GM23338 (cell line): ENCODE results near the gene MAPK8. TPM values are rescaled to one million over a fixed set of nuclear protein-coding genes. Genes with fewer than 3 reads are reported as not detected.

Experiments
- ATAC-seq: fragments of 200-7000 bp; cut with Tn5 transposase; 3 replicates; pipeline ENCODE4 v1.9.1; 2020
- DNase-seq: peaks from one replicate; pipeline ENCODE4 v3.0.0-alpha.2; 2015; ENCODE audit warnings: low spot score
- H2AFZ ChIP-seq: fragments of 200-600 bp; sonication (generic); 2 replicates; pipeline ENCODE4 v1.8.0; 2016; ENCODE audit warnings: antibody characterized with exemption, mild to moderate bottlenecking, moderate library complexity
- H3F3A ChIP-seq: fragments of 200-600 bp; sonication (generic); replicated peaks from 2 replicates; pipeline ENCODE4 v1.8.0; 2017; ENCODE audit warnings: antibody characterized with exemption, mixed run types, low read depth
- H3K27ac ChIP-seq: fragments of 200-600 bp; sonication (generic); 2 replicates; pipeline ENCODE4 v1.6.1; 2016; ENCODE audit warnings: low read depth
- H3K27me3 ChIP-seq: fragments of 200-600 bp; sonication (generic); 2 replicates; pipeline ENCODE4 v1.8.0; 2016; ENCODE audit warnings: mild to moderate bottlenecking, mixed run types, moderate library complexity; ENCODE audit not compliant: insufficient read depth
- H3K36me3 ChIP-seq: fragments of 200-600 bp; sonication (generic); 2 replicates; pipeline ENCODE4 v1.8.0; 2016; ENCODE audit warnings: mild to moderate bottlenecking; ENCODE audit not compliant: insufficient read depth
- H3K4me1 ChIP-seq: fragments of 200-600 bp; sonication (generic); 2 replicates; pipeline ENCODE4 v1.8.0; 2016; ENCODE audit warnings: mild to moderate bottlenecking, moderate library complexity; ENCODE audit not compliant: insufficient read depth
- H3K4me2 ChIP-seq: fragments of 200-600 bp; sonication (generic); 2 replicates; pipeline ENCODE4 v1.7.1; 2017; ENCODE audit warnings: mixed run types
- H3K4me3 ChIP-seq: fragments of 200-600 bp; sonication (generic); 2 replicates; pipeline ENCODE4 v1.6.1; 2016; ENCODE audit warnings: mixed run types
- H3K79me2 ChIP-seq: fragments of 200-600 bp; sonication (generic); replicated peaks from 2 replicates; pipeline ENCODE4 v1.8.0; 2017; ENCODE audit warnings: mild to moderate bottlenecking; ENCODE audit not compliant: insufficient read depth
- H3K9me2 ChIP-seq: fragments of 200-600 bp; sonication (generic); 2 replicates; pipeline ENCODE4 v1.8.0; 2017; ENCODE audit not compliant: insufficient read depth
- H4K20me1 ChIP-seq: fragments of 200-600 bp; sonication (generic); replicated peaks from 2 replicates; pipeline ENCODE4 v1.8.0; 2017; ENCODE audit warnings: mild to moderate bottlenecking; ENCODE audit not compliant: insufficient read depth
- H3K27ac Mint-ChIP-seq: 2 replicates; pipeline ENCODE4 v1.8.0; 2020; ENCODE audit warnings: inconsistent platforms, mild to moderate bottlenecking, moderate library complexity, mixed read lengths
- H3K27me3 Mint-ChIP-seq: 3 replicates; pipeline ENCODE4 v1.8.0; 2022; ENCODE audit warnings: low read depth, mild to moderate bottlenecking, moderate library complexity, mixed read lengths, inconsistent platforms; ENCODE audit not compliant: insufficient read depth, poor library complexity
- H3K36me3 Mint-ChIP-seq: 3 replicates; pipeline ENCODE4 v1.8.0; 2021; ENCODE audit warnings: low read depth, mild to moderate bottlenecking, inconsistent platforms, moderate library complexity, mixed read lengths
- H3K4me1 Mint-ChIP-seq: 3 replicates; pipeline ENCODE4 v1.8.0; 2020; ENCODE audit warnings: mild to moderate bottlenecking, inconsistent platforms, mixed read lengths
- H3K4me3 Mint-ChIP-seq: 3 replicates; pipeline ENCODE4 v1.8.0; 2021; ENCODE audit warnings: moderate library complexity, mild to moderate bottlenecking, inconsistent platforms, mixed read lengths
- H3K9me3 Mint-ChIP-seq: 3 replicates; pipeline ENCODE4 v1.8.0; 2020; ENCODE audit warnings: moderate library complexity, mild to moderate bottlenecking, inconsistent platforms, mixed read lengths
- CREB1 ChIP-seq: fragments of 250-450 bp; sonication (Bioruptor Pico); IDR thresholded peaks from 2 replicates; pipeline ENCODE4 v1.5.0; 2020; ENCODE audit warnings: low read depth, mild to moderate bottlenecking, moderate library complexity
- EZH2 ChIP-seq: fragments of 200-600 bp; sonication (generic); IDR thresholded peaks from one replicate; pipeline ENCODE4 v1.8.0; 2017; ENCODE audit warnings: antibody characterized with exemption, mild to moderate bottlenecking, low read depth; ENCODE audit not compliant: unreplicated experiment
- EZH2phosphoT487 ChIP-seq: fragments of 200-600 bp; sonication (generic); IDR thresholded peaks from one replicate; pipeline ENCODE4 v1.8.1; 2018; ENCODE audit warnings: antibody characterized with exemption; ENCODE audit not compliant: unreplicated experiment
- JUNB ChIP-seq: IDR thresholded peaks from one replicate; pipeline ENCODE4 v1.6.1; 2016; ENCODE audit warnings: antibody characterized with exemption; ENCODE audit not compliant: unreplicated experiment
- NANOG ChIP-seq: IDR thresholded peaks from 2 replicates; pipeline ENCODE4 v1.6.1; 2016; ENCODE audit warnings: antibody characterized with exemption, borderline replicate concordance
- POLR2AphosphoS5 ChIP-seq: IDR thresholded peaks from 2 replicates; pipeline ENCODE4 v1.6.1; 2016; ENCODE audit warnings: antibody characterized with exemption, low read depth
- STAT1 ChIP-seq: IDR thresholded peaks from one replicate; pipeline ENCODE4 v1.6.1; 2016; ENCODE audit warnings: antibody characterized with exemption; ENCODE audit not compliant: unreplicated experiment
- ZNF114 ChIP-seq: fragments of 250-450 bp; sonication (Bioruptor Pico); IDR thresholded peaks from 2 replicates; pipeline ENCODE4 v1.5.0; 2020; ENCODE audit warnings: mild to moderate bottlenecking, moderate library complexity
- ZNF331 ChIP-seq: fragments of 250-450 bp; sonication (Bioruptor Pico); IDR thresholded peaks from 2 replicates; pipeline ENCODE4 v1.5.0; 2020; ENCODE audit warnings: low read depth, mild to moderate bottlenecking, moderate library complexity
- polyA plus RNA-seq: library from polyadenylated mRNA; unstranded; fragments of >200 nt; fragmentation: Nextera tagmentation; extraction: Ambion mirVana; gene quantifications from 2 replicates; pipeline ENCODE4 v1.2.1, GENCODE V29; 2016
- total RNA-seq: library from RNA; depleted of rRNA; stranded (reverse); fragments of >200 nt; shearing (Covaris generic); gene quantifications from 2 replicates; pipeline ENCODE4 v1.2.3, GENCODE V29; 2014
- TF ChIP-seq, protein P1 (sequence below), 2 experiments: fragments of 200-600 bp in 1 of 2; sonication (generic) in 1 of 2; conservative IDR thresholded peaks; 2 replicates each; pipeline versions ENCODE4 v1.5.1 to v1.6.1; 2016 to 2017; ENCODE audit warnings: antibody characterized with exemption in 2 of 2, low read depth in 2 of 2, mild to moderate bottlenecking in 2 of 2, moderate library complexity in 1 of 2
- TF ChIP-seq, protein P2 (sequence below): IDR thresholded peaks from one replicate; pipeline ENCODE4 v1.6.1; 2018; ENCODE audit warnings: antibody characterized with exemption; ENCODE audit not compliant: unreplicated experiment
- TF ChIP-seq, protein P3 (sequence below): fragments of 250-450 bp; sonication (Bioruptor Pico); IDR thresholded peaks from 2 replicates; pipeline ENCODE4 v1.5.0; 2020; ENCODE audit warnings: mild to moderate bottlenecking, moderate library complexity
- TF ChIP-seq, protein P4 (sequence below): IDR thresholded peaks from 2 replicates; pipeline ENCODE4 v1.6.1; 2016; ENCODE audit warnings: antibody characterized with exemption

Gene MAPK8
- total and polyA plus RNA-seq, 2 experiments from 2014 or later = 52.4 to 73.6 TPM

DNA sequence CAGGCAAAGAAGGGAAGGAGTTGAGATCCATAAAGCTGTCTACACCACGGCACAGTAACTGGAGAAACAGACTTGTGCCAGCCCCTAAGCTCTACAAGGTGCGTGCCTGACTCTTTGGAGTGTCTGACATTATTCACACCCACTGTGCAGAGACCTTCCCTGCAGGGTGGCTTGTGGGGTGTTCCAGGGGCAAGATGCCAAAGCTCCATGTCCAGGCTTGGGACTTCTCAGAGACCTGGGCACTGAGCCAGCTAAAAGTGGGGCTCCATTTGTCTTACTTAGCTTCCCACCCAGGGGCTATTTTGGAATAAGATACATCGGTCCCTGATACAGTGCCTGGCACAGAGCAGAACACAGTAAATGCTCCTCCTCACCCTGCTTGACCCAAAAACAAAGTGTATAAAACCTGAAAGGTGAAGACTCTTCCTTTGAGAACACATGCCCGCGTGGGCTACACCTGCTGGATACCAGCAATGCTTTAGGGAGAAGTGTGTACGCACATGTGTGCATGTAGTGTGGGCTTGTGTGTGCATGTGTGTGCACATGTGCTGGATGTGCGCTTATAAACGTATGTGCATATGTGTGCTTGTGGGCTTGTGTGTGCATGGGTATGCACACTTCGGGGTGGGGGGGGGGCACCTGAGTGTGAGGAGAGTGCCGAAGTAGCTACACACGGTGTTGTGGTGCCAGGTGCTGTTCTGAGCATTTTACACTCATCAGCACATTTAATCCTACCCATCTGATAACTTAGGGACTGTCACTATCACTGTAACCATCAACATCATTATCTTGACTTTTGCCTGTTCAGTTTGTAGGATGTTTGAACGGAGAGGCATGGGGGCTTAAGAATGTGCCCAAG is 155.4 kb downstream of the MAPK8 start:
- Histone ChIP-seq H3F3A (no peaks in the 10 kb centered on the region), H4K20me1 (no peaks in the 10 kb centered on the region), H3K27ac (no peak overlapping the region), H3K4me1 (no peaks in the 10 kb centered on the region), H3K4me2 (no peak overlapping the region), H3K4me3 (no peak overlapping the region), H2AFZ (no peak overlapping the region), H3K27me3 (peaks cover 7% of the 10 kb centered on the region), H3K36me3 (no peaks in the 10 kb centered on the region), H3K79me2 (no peaks in the 10 kb centered on the region), H3K9me2 (no peaks in the 10 kb centered on the region)
- TF ChIP-seq, protein P1, sequence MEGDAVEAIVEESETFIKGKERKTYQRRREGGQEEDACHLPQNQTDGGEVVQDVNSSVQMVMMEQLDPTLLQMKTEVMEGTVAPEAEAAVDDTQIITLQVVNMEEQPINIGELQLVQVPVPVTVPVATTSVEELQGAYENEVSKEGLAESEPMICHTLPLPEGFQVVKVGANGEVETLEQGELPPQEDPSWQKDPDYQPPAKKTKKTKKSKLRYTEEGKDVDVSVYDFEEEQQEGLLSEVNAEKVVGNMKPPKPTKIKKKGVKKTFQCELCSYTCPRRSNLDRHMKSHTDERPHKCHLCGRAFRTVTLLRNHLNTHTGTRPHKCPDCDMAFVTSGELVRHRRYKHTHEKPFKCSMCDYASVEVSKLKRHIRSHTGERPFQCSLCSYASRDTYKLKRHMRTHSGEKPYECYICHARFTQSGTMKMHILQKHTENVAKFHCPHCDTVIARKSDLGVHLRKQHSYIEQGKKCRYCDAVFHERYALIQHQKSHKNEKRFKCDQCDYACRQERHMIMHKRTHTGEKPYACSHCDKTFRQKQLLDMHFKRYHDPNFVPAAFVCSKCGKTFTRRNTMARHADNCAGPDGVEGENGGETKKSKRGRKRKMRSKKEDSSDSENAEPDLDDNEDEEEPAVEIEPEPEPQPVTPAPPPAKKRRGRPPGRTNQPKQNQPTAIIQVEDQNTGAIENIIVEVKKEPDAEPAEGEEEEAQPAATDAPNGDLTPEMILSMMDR (conservative IDR thresholded peaks at IDR 0.05; ENCODE audit: low read depth in 2 of 2) = no peak
- TF ChIP-seq, protein P2, sequence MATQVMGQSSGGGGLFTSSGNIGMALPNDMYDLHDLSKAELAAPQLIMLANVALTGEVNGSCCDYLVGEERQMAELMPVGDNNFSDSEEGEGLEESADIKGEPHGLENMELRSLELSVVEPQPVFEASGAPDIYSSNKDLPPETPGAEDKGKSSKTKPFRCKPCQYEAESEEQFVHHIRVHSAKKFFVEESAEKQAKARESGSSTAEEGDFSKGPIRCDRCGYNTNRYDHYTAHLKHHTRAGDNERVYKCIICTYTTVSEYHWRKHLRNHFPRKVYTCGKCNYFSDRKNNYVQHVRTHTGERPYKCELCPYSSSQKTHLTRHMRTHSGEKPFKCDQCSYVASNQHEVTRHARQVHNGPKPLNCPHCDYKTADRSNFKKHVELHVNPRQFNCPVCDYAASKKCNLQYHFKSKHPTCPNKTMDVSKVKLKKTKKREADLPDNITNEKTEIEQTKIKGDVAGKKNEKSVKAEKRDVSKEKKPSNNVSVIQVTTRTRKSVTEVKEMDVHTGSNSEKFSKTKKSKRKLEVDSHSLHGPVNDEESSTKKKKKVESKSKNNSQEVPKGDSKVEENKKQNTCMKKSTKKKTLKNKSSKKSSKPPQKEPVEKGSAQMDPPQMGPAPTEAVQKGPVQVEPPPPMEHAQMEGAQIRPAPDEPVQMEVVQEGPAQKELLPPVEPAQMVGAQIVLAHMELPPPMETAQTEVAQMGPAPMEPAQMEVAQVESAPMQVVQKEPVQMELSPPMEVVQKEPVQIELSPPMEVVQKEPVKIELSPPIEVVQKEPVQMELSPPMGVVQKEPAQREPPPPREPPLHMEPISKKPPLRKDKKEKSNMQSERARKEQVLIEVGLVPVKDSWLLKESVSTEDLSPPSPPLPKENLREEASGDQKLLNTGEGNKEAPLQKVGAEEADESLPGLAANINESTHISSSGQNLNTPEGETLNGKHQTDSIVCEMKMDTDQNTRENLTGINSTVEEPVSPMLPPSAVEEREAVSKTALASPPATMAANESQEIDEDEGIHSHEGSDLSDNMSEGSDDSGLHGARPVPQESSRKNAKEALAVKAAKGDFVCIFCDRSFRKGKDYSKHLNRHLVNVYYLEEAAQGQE = no peak
- TF ChIP-seq CREB1 = no peak
- no peak for TF ChIP-seq NANOG
- TF ChIP-seq, protein P3, sequence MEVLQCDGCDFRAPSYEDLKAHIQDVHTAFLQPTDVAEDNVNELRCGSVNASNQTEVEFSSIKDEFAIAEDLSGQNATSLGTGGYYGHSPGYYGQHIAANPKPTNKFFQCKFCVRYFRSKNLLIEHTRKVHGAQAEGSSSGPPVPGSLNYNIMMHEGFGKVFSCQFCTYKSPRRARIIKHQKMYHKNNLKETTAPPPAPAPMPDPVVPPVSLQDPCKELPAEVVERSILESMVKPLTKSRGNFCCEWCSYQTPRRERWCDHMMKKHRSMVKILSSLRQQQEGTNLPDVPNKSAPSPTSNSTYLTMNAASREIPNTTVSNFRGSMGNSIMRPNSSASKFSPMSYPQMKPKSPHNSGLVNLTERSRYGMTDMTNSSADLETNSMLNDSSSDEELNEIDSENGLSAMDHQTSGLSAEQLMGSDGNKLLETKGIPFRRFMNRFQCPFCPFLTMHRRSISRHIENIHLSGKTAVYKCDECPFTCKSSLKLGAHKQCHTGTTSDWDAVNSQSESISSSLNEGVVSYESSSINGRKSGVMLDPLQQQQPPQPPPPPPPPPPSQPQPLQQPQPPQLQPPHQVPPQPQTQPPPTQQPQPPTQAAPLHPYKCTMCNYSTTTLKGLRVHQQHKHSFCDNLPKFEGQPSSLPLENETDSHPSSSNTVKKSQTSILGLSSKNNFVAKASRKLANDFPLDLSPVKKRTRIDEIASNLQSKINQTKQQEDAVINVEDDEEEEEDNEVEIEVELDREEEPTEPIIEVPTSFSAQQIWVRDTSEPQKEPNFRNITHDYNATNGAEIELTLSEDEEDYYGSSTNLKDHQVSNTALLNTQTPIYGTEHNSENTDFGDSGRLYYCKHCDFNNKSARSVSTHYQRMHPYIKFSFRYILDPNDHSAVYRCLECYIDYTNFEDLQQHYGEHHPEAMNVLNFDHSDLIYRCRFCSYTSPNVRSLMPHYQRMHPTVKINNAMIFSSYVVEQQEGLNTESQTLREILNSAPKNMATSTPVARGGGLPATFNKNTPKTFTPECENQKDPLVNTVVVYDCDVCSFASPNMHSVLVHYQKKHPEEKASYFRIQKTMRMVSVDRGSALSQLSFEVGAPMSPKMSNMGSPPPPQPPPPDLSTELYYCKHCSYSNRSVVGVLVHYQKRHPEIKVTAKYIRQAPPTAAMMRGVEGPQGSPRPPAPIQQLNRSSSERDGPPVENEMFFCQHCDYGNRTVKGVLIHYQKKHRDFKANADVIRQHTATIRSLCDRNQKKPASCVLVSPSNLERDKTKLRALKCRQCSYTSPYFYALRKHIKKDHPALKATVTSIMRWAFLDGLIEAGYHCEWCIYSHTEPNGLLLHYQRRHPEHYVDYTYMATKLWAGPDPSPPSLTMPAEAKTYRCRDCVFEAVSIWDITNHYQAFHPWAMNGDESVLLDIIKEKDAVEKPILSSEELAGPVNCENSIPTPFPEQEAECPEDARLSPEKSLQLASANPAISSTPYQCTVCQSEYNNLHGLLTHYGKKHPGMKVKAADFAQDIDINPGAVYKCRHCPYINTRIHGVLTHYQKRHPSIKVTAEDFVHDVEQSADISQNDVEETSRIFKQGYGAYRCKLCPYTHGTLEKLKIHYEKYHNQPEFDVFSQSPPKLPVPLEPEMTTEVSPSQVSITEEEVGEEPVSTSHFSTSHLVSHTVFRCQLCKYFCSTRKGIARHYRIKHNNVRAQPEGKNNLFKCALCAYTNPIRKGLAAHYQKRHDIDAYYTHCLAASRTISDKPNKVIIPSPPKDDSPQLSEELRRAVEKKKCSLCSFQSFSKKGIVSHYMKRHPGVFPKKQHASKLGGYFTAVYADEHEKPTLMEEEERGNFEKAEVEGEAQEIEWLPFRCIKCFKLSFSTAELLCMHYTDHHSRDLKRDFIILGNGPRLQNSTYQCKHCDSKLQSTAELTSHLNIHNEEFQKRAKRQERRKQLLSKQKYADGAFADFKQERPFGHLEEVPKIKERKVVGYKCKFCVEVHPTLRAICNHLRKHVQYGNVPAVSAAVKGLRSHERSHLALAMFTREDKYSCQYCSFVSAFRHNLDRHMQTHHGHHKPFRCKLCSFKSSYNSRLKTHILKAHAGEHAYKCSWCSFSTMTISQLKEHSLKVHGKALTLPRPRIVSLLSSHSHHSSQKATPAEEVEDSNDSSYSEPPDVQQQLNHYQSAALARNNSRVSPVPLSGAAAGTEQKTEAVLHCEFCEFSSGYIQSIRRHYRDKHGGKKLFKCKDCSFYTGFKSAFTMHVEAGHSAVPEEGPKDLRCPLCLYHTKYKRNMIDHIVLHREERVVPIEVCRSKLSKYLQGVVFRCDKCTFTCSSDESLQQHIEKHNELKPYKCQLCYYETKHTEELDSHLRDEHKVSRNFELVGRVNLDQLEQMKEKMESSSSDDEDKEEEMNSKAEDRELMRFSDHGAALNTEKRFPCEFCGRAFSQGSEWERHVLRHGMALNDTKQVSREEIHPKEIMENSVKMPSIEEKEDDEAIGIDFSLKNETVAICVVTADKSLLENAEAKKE (CRISPR knock-in tag) = no peak
- no peak for TF ChIP-seq ZNF331
- no peak for TF ChIP-seq JUNB
- no peak for TF ChIP-seq EZH2phosphoT487
- no peak for TF ChIP-seq STAT1
- no peak for TF ChIP-seq ZNF114 (CRISPR knock-in tag)
- no peak for TF ChIP-seq POLR2AphosphoS5
- no peak for TF ChIP-seq EZH2
- TF ChIP-seq, protein P4, sequence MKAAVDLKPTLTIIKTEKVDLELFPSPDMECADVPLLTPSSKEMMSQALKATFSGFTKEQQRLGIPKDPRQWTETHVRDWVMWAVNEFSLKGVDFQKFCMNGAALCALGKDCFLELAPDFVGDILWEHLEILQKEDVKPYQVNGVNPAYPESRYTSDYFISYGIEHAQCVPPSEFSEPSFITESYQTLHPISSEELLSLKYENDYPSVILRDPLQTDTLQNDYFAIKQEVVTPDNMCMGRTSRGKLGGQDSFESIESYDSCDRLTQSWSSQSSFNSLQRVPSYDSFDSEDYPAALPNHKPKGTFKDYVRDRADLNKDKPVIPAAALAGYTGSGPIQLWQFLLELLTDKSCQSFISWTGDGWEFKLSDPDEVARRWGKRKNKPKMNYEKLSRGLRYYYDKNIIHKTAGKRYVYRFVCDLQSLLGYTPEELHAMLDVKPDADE = no peak
- Mint-ChIP-seq H3K4me3 (no peak overlapping the region), H3K36me3 (peaks cover 3% of the 10 kb centered on the region; the same call in 1 of the 3 replicates), H3K27ac (no peak overlapping the region), H3K27me3 (peaks cover 6% of the 10 kb centered on the region), H3K9me3 (no peaks in the 10 kb centered on the region; the same call in 2 of the 3 replicates), H3K4me1 (peaks cover 19% of the 10 kb centered on the region)
- no peak for DNase-seq
- ATAC-seq = no peak
